GM18873 (cell line): ENCODE measurements around the gene NDOR1.

ENCODE experiments used
- ATAC-seq: cut with Tn5 transposase; IDR thresholded peaks from one replicate; pipeline ENCODE4 v1.9.1; 2021; ENCODE audit warnings: mild to moderate bottlenecking, moderate library complexity, moderate number of reproducible peaks; ENCODE audit not compliant: unreplicated experiment, low FRiP score

NDOR1 gene

GRCh38 chr9:137195525-137196220, 9.8 kb upstream of the NDOR1 start:
- ATAC-seq: no peak

- no peak for ATAC-seq
These were observed 7.2 kb upstream of the NDOR1 start for GRCh38 chr9:137198051-137198901.

- ATAC-seq: no peak
These were observed 6.6 kb upstream of the NDOR1 start for GRCh38 chr9:137198902-137199283.

GRCh38 chr9:137199411-137200121, 5.9 kb upstream of the NDOR1 start:
- no peak for ATAC-seq

- peak; percentile 86 for ATAC-seq
These were observed 4.9 kb upstream of the NDOR1 start, which contains the start of gene TPRN for GRCh38 chr9:137200311-137201204. Gene TPRN (minus strand): TSS chr9:137200741. CDS start chr9:137200711, 30 bp downstream.

GRCh38 chr9:137201205-137201868, 4.2 kb upstream of the NDOR1 start:
- no peak for ATAC-seq

GRCh38 chr9:137202966-137203365, 2.5 kb upstream of the NDOR1 start:
- ATAC-seq: no peak

GRCh38 chr9:137204731-137205125, 772 bp upstream of the NDOR1 start:
- ATAC-seq: no peak

GRCh38 chr9:137206602-137207001, 1.1 kb downstream of the NDOR1 start:
- no peak for ATAC-seq

- ATAC-seq: no peak
These were observed 6.0 kb downstream of the NDOR1 start for GRCh38 chr9:137211532-137211931.

GRCh38 chr9:137212520-137212919, 7.0 kb downstream of the NDOR1 start:
- ATAC-seq: no peak

- no peak for ATAC-seq
These were observed 7.9 kb downstream of the NDOR1 start for GRCh38 chr9:137213160-137214060.

- no peak for ATAC-seq
These were observed 9.1 kb downstream of the NDOR1 start for GRCh38 chr9:137214620-137215019.

- no peak for ATAC-seq
These were observed 9.9 kb downstream of the NDOR1 start for GRCh38 chr9:137215196-137215986.

GRCh38 chr9:137216188-137216965, 10.9 kb downstream of the NDOR1 start:
- no peak for ATAC-seq

GRCh38 chr9:137217276-137218211, 12.0 kb downstream of the NDOR1 start:
- ATAC-seq: no peak
